HepG2 (cell line): Measurements from ENCODE around the gene GALNT1. TPM values are rescaled to one million over a fixed set of nuclear protein-coding genes. Genes with fewer than 3 reads are reported as not detected.

Experiments used
- FOSL2 ChIP-seq: sonication (generic); formaldehyde crosslinking; IDR thresholded peaks from 2 replicates; pipeline ENCODE4 v1.4.0; 2020; ENCODE audit warnings: missing genetic modification reagents
- HDAC2 ChIP-seq: sonication (generic); formaldehyde crosslinking; IDR thresholded peaks from 2 replicates; pipeline ENCODE4 v1.4.0; 2020; ENCODE audit warnings: missing genetic modification reagents
- HNRNPH1 ChIP-seq: fragments of 200-400 bp; formaldehyde crosslinking; optimal IDR thresholded peaks from 2 replicates; pipeline ENCODE3; 2017; ENCODE audit warnings: mild to moderate bottlenecking, low read depth, low read length
- HOXA5 ChIP-seq: sonication (generic); formaldehyde crosslinking; IDR thresholded peaks from 2 replicates; pipeline ENCODE4 v1.4.0; 2020; ENCODE audit warnings: missing genetic modification reagents
- SMAD1 ChIP-seq: sonication (generic); formaldehyde crosslinking; IDR thresholded peaks from 2 replicates; pipeline ENCODE4 v1.4.0; 2020; ENCODE audit warnings: missing genetic modification reagents, low read depth, mild to moderate bottlenecking, borderline replicate concordance
- TEAD3 ChIP-seq: optimal IDR thresholded peaks from 2 replicates; pipeline ENCODE3; 2016; ENCODE audit warnings: borderline replicate concordance
- WIZ ChIP-seq: sonication (generic); formaldehyde crosslinking; IDR thresholded peaks from 2 replicates; pipeline ENCODE4 v1.5.1; 2020; ENCODE audit warnings: mild to moderate bottlenecking, missing genetic modification reagents
- ZBTB20 ChIP-seq: sonication (generic); formaldehyde crosslinking; IDR thresholded peaks from 2 replicates; pipeline ENCODE4 v1.8.1; 2023; ENCODE audit warnings: missing genetic modification reagents, low read depth, mild to moderate bottlenecking, borderline replicate concordance
- ZNF263 ChIP-seq: sonication (generic); formaldehyde crosslinking; IDR thresholded peaks from 2 replicates; pipeline ENCODE4 v1.4.0; 2020; ENCODE audit warnings: missing genetic modification reagents
- ZNF609 ChIP-seq: sonication (generic); formaldehyde crosslinking; IDR thresholded peaks from 2 replicates; pipeline ENCODE4 v1.4.0; 2020; ENCODE audit warnings: mild to moderate bottlenecking, missing genetic modification reagents, borderline replicate concordance
- polyA plus RNA-seq, 8 experiments: library from polyadenylated mRNA; depleted of rRNA in 3 of 8; stranded (reverse) in 7 of 8; unstranded in 1 of 8; fragments of >200 nt; fragmentation: Illumina TruSeq in 4 of 8; extraction: Trizol in 4 of 8; gene quantifications; 2 replicates each; pipeline versions ENCODE4 v1.2.1 to v1.2.3, GENCODE V29; 2011 to 2016; ENCODE audit warnings: low read depth in 4 of 8, missing spikeins in 1 of 8, mixed read lengths in 1 of 8; ENCODE audit not compliant: insufficient read depth in 1 of 8
- total RNA-seq, 5 experiments: library from RNA; depleted of rRNA; stranded (reverse); fragments of >200 nt; fragmentation: Illumina TruSeq; extraction: Trizol; gene quantifications; 2 replicates each; pipeline ENCODE4 v1.2.3, GENCODE V29; 2016; ENCODE audit warnings: low read depth in 1 of 5
- TF ChIP-seq, protein P1 (sequence below): sonication (generic); formaldehyde crosslinking; IDR thresholded peaks from 2 replicates; pipeline ENCODE4 v1.5.0; 2020; ENCODE audit warnings: mild to moderate bottlenecking, missing genetic modification reagents, borderline replicate concordance
- TF ChIP-seq, protein P2 (sequence below): sonication (generic); formaldehyde crosslinking; IDR thresholded peaks from 2 replicates; pipeline ENCODE4 v1.5.0; 2020; ENCODE audit warnings: mild to moderate bottlenecking, missing genetic modification reagents
- TF ChIP-seq, protein P3 (sequence below): IDR thresholded peaks from 2 replicates; pipeline ENCODE4 v1.6.1; 2012; ENCODE audit warnings: low read depth, low read length, improper control_type of control experiment
- TF ChIP-seq, protein P4 (sequence below): IDR thresholded peaks from 2 replicates; pipeline ENCODE4 v1.6.1; 2016; ENCODE audit warnings: missing compliant biosample characterization, missing genetic modification reagents, borderline replicate concordance
- TF ChIP-seq, protein P5 (sequence below): sonication (generic); formaldehyde crosslinking; IDR thresholded peaks from 2 replicates; pipeline ENCODE4 v1.5.1; 2020; ENCODE audit warnings: mild to moderate bottlenecking, moderate library complexity, missing genetic modification reagents

The GALNT1 gene
- total and polyA plus RNA-seq, 2 of the 13 experiments (the other 11 are each of a cell fraction or from before 2014, with no cell fraction given) = 41.1 to 100 TPM

GRCh38 chr18:35716169-35716831 lies 134.8 kb downstream of the GALNT1 start (continued):
- TF ChIP-seq HOXA5 (CRISPR knock-in tag) (no peak), TEAD3 (CRISPR knock-in tag) (peak; percentile 73), HDAC2 (peak; percentile 78), ZNF263 (no peak), HNRNPH1 (no peak), ZBTB20 (CRISPR knock-in tag) (0 out of 2 replicates have a peak, but pooled peaks have one; percentile 40), ZNF609 (CRISPR knock-in tag) (peak; percentile 67; the same call in 1 of the 2 replicates), FOSL2 (peak; percentile 63), WIZ (CRISPR knock-in tag) (no peak), SMAD1 (CRISPR knock-in tag) (no peak)
- TF ChIP-seq, protein P1, sequence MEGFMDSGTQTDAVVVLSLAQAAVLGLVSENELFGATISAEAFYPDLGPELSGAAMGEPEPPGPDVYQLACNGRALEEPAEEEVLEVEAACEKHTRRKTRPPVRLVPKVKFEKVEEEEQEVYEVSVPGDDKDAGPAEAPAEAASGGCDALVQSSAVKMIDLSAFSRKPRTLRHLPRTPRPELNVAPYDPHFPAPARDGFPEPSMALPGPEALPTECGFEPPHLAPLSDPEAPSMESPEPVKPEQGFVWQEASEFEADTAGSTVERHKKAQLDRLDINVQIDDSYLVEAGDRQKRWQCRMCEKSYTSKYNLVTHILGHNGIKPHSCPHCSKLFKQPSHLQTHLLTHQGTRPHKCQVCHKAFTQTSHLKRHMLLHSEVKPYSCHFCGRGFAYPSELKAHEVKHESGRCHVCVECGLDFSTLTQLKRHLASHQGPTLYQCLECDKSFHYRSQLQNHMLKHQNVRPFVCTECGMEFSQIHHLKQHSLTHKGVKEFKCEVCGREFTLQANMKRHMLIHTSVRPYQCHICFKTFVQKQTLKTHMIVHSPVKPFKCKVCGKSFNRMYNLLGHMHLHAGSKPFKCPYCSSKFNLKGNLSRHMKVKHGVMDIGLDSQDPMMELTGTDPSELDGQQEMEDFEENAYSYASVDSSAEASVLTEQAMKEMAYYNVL = peak; percentile 83; the same call in 1 of the 2 replicates
- TF ChIP-seq, protein P2, sequence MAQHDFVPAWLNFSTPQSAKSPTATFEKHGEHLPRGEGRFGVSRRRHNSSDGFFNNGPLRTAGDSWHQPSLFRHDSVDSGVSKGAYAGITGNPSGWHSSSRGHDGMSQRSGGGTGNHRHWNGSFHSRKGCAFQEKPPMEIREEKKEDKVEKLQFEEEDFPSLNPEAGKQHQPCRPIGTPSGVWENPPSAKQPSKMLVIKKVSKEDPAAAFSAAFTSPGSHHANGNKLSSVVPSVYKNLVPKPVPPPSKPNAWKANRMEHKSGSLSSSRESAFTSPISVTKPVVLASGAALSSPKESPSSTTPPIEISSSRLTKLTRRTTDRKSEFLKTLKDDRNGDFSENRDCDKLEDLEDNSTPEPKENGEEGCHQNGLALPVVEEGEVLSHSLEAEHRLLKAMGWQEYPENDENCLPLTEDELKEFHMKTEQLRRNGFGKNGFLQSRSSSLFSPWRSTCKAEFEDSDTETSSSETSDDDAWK (CRISPR knock-in tag) = no peak
- TF ChIP-seq, protein P3, sequence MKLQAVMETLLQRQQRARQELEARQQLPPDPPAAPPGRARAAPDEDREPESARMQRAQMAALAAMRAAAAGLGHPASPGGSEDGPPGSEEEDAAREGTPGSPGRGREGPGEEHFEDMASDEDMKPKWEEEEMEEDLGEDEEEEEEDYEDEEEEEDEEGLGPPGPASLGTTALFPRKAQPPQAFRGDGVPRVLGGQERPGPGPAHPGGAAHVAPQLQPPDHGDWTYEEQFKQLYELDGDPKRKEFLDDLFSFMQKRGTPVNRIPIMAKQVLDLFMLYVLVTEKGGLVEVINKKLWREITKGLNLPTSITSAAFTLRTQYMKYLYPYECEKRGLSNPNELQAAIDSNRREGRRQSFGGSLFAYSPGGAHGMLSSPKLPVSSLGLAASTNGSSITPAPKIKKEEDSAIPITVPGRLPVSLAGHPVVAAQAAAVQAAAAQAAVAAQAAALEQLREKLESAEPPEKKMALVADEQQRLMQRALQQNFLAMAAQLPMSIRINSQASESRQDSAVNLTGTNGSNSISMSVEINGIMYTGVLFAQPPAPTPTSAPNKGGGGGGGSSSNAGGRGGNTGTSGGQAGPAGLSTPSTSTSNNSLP = peak; percentile 52; the same call in 1 of the 2 replicates
- TF ChIP-seq, protein P4, sequence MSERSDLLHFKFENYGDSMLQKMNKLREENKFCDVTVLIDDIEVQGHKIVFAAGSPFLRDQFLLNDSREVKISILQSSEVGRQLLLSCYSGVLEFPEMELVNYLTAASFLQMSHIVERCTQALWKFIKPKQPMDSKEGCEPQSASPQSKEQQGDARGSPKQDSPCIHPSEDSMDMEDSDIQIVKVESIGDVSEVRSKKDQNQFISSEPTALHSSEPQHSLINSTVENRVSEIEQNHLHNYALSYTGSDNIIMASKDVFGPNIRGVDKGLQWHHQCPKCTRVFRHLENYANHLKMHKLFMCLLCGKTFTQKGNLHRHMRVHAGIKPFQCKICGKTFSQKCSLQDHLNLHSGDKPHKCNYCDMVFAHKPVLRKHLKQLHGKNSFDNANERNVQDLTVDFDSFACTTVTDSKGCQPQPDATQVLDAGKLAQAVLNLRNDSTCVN = no peak
- TF ChIP-seq, protein P5, sequence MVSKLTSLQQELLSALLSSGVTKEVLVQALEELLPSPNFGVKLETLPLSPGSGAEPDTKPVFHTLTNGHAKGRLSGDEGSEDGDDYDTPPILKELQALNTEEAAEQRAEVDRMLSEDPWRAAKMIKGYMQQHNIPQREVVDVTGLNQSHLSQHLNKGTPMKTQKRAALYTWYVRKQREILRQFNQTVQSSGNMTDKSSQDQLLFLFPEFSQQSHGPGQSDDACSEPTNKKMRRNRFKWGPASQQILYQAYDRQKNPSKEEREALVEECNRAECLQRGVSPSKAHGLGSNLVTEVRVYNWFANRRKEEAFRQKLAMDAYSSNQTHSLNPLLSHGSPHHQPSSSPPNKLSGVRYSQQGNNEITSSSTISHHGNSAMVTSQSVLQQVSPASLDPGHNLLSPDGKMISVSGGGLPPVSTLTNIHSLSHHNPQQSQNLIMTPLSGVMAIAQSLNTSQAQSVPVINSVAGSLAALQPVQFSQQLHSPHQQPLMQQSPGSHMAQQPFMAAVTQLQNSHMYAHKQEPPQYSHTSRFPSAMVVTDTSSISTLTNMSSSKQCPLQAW (CRISPR knock-in tag) = peak; percentile 69
